ENCODE measurements around the gene RNPEP. TPM values are rescaled to one million over a fixed set of nuclear protein-coding genes. Genes with fewer than 3 reads are reported as not detected.

Gene RNPEP
- total RNA-seq, 1 experiment from 2014 or later = 108 TPM

- no peaks in the 10 kb centered on the region for H3K27me3 ChIP-seq (ENCODE audit: insufficient read depth, low read depth)
- TF ChIP-seq CTCF (conservative IDR thresholded peaks at IDR 0.05) (peak; percentile 96), EZH2 (IDR thresholded peaks at IDR 0.05; ENCODE audit: low read depth) (no peak)
- ChIA-PET CTCF (interaction anchor here (0.8 to 1.1 kb wide), 4 partner anchors 47 to 109 kb away, joined by 3 to 9 read pairs (median 6); no protein-coding TSS in a partner anchor), POLR2A (ENCODE audit: unreplicated experiment) (interaction anchor here (0.5 to 3.7 kb wide), 31 partner anchors 9 to 702 kb away, joined by 3 to 90 read pairs (median 6); partner anchors contain the start of gene RNPEP)
- peak overlapping the region; percentile 77 for H3K4me2 ChIP-seq
- DNase-seq = peak; percentile 75 to 81
- peak overlapping the region; percentile 97 for H3K27ac ChIP-seq
- TSS peak; percentile 42 for BruUV-seq (replicated peaks)
- peaks cover 81% of the 10 kb centered on the region for H3F3A ChIP-seq (ENCODE audit: insufficient read depth, low read depth)
- peaks cover 40% of the 10 kb centered on the region for H3K36me3 ChIP-seq (ENCODE audit: low read depth)
- intact Hi-C loops (cut with micrococcal nuclease; ENCODE audit: unreplicated experiment) = loop anchor here (1.0 to 2.0 kb wide), 10 partner anchors 9 to 110 kb away; partner anchors contain the start of gene RNPEP
- peaks cover 68% of the 10 kb centered on the region for H3K4me1 ChIP-seq (replicated peaks; ENCODE audit: insufficient read depth)
- no peaks in the 10 kb centered on the region for H3K9me2 ChIP-seq (ENCODE audit: insufficient read depth)
- peak overlapping the region; percentile 52 for H3K4me3 ChIP-seq
- H3K9me3 ChIP-seq (ENCODE audit: insufficient read depth, low read depth) = no peaks in the 10 kb centered on the region
- no peak overlapping the region for H2AFZ ChIP-seq
- H4K20me1 ChIP-seq (ENCODE audit: insufficient read depth) = peaks cover 39% of the 10 kb centered on the region
- H3K79me2 ChIP-seq (ENCODE audit: low read depth) = peaks cover 66% of the 10 kb centered on the region
These were observed 27.1 kb downstream of the RNPEP start for GRCh38 chr1:202009326-202010179.

GRCh38 chr1:202010180-202011015 lies 27.9 kb downstream of the RNPEP start, which contains the start of gene ELF3:
TSS of gene ELF3 (plus strand) at chr1:202010587. CDS start at chr1:202011137, 550 bp downstream.
- DNase-seq = peak; percentile 97 to 98
- Histone ChIP-seq H2AFZ (no peak within 1 kb of the TSS), H3K27me3 (ENCODE audit: insufficient read depth, low read depth) (no peaks in the 10 kb centered on the region), H3K27ac (peak within 1 kb of the TSS; percentile 97), H4K20me1 (ENCODE audit: insufficient read depth) (peaks cover 45% of the 10 kb centered on the region), H3F3A (ENCODE audit: insufficient read depth, low read depth) (peaks cover 84% of the 10 kb centered on the region), H3K79me2 (ENCODE audit: low read depth) (peaks cover 75% of the 10 kb centered on the region), H3K4me2 (peak within 1 kb of the TSS; percentile 94), H3K4me1 (replicated peaks; ENCODE audit: insufficient read depth) (peaks cover 74% of the 10 kb centered on the region), H3K9me3 (ENCODE audit: insufficient read depth, low read depth) (no peaks in the 10 kb centered on the region), H3K36me3 (ENCODE audit: low read depth) (peaks cover 48% of the 10 kb centered on the region), H3K9me2 (ENCODE audit: insufficient read depth) (no peaks in the 10 kb centered on the region), H3K4me3 (peak within 1 kb of the TSS; percentile 86)
- intact Hi-C loops (cut with micrococcal nuclease; ENCODE audit: unreplicated experiment) = loop anchor here (1.0 kb wide), 6 partner anchors 8 to 102 kb away; no protein-coding TSS in a partner anchor
- BruUV-seq (replicated peaks) = TSS peak; percentile 80
- ChIA-PET POLR2A (ENCODE audit: unreplicated experiment) (interaction anchor here (0.5 to 3.7 kb wide), 30 partner anchors 8 to 752 kb away, joined by 3 to 90 read pairs (median 6); partner anchors contain the start of gene RNPEP), CTCF (interaction anchor here (0.7 to 1.1 kb wide), 6 partner anchors 13 to 108 kb away, joined by 3 to 9 read pairs (median 4); no protein-coding TSS in a partner anchor)
- TF ChIP-seq CTCF (conservative IDR thresholded peaks at IDR 0.05) (no peak), EZH2 (IDR thresholded peaks at IDR 0.05; ENCODE audit: low read depth) (no peak)

GRCh38 chr1:202011994-202012393 lies 29.5 kb downstream of the RNPEP start:
- no peak overlapping the region for H2AFZ ChIP-seq
- ChIA-PET CTCF (no interaction called here), POLR2A (ENCODE audit: unreplicated experiment) (interaction anchor here (0.6 to 1.5 kb wide), 7 partner anchors 11 to 106 kb away, joined by 3 to 13 read pairs (median 4); no protein-coding TSS in a partner anchor)
- peaks cover 84% of the 10 kb centered on the region for H3K79me2 ChIP-seq (ENCODE audit: low read depth)
- no peaks in the 10 kb centered on the region for H3K9me2 ChIP-seq (ENCODE audit: insufficient read depth)
- peak in 1 of 2 experiments; percentile 47 for DNase-seq
- peaks cover 84% of the 10 kb centered on the region for H3F3A ChIP-seq (ENCODE audit: insufficient read depth, low read depth)
- H3K4me3 ChIP-seq = peak overlapping the region; percentile 86
- peak overlapping the region; percentile 97 for H3K27ac ChIP-seq
- peaks cover 61% of the 10 kb centered on the region for H4K20me1 ChIP-seq (ENCODE audit: insufficient read depth)
- no peaks in the 10 kb centered on the region for H3K9me3 ChIP-seq (ENCODE audit: insufficient read depth, low read depth)
- intact Hi-C loops (cut with micrococcal nuclease; ENCODE audit: unreplicated experiment) = no loop called here
- H3K4me1 ChIP-seq (replicated peaks; ENCODE audit: insufficient read depth) = peaks cover 74% of the 10 kb centered on the region
- H3K36me3 ChIP-seq (ENCODE audit: low read depth) = peaks cover 59% of the 10 kb centered on the region
- no peaks in the 10 kb centered on the region for H3K27me3 ChIP-seq (ENCODE audit: insufficient read depth, low read depth)
- TF ChIP-seq EZH2 (IDR thresholded peaks at IDR 0.05; ENCODE audit: low read depth) (no peak), CTCF (conservative IDR thresholded peaks at IDR 0.05) (no peak)
- BruUV-seq (replicated peaks) = no TSS peak
- H3K4me2 ChIP-seq = peak overlapping the region; percentile 94

Data from PC-9 (cell line).